GM18858 (cell line): ENCODE results near the gene ADAMTS5.

Source experiments
- ATAC-seq: cut with Tn5 transposase; IDR thresholded peaks from one replicate; pipeline ENCODE4 v1.9.1; 2021; ENCODE audit not compliant: unreplicated experiment

The ADAMTS5 gene

GRCh38 chr21:26888931-26889330 lies 78.0 kb downstream of the ADAMTS5 start:
- ATAC-seq, result no peak

GRCh38 chr21:26888256-26888655 lies 78.6 kb downstream of the ADAMTS5 start:
- no peak for ATAC-seq

- ATAC-seq, result no peak
These were observed 79.6 kb downstream of the ADAMTS5 start for GRCh38 chr21:26887251-26887650.

- ATAC-seq, result no peak
These were observed 82.5 kb downstream of the ADAMTS5 start for GRCh38 chr21:26884436-26884835.

- no peak for ATAC-seq
These were observed 83.1 kb downstream of the ADAMTS5 start for GRCh38 chr21:26883768-26884167.

GRCh38 chr21:26881504-26882228 lies 85.2 kb downstream of the ADAMTS5 start:
- no peak for ATAC-seq

GRCh38 chr21:26877018-26877417 lies 89.9 kb downstream of the ADAMTS5 start:
- ATAC-seq, result no peak

GRCh38 chr21:26874347-26874746 lies 92.5 kb downstream of the ADAMTS5 start:
- no peak for ATAC-seq
